NT2/D1 (cell line): ENCODE results near the gene SLC44A2.

Source experiments
- YY1 ChIP-seq: IDR thresholded peaks from 2 replicates; pipeline ENCODE4 v1.6.1; 2011; ENCODE audit not compliant: insufficient read length, insufficient read depth
- ZNF274 ChIP-seq: IDR thresholded peaks from 2 replicates; pipeline ENCODE4 v1.6.1; 2011; ENCODE audit warnings: mild to moderate bottlenecking, low read depth, low read length

GRCh38 chr19:10583036-10583776 lies 42.1 kb upstream of the SLC44A2 start:
- TF ChIP-seq YY1 (no peak), ZNF274 (no peak)
